ENCODE results near the gene RIMKLB. TPM values are rescaled to one million over a fixed set of nuclear protein-coding genes. Genes with fewer than 3 reads are reported as not detected.

The RIMKLB gene
- total RNA-seq, 1 experiment from 2014 or later, result 42.4 TPM

GRCh38 chr12:8828257-8829124, 130.7 kb downstream of the RIMKLB start:
- DNase-seq, result no peak
- no peaks in the 10 kb centered on the region for H3K27me3 ChIP-seq (ENCODE audit: control insufficient read depth, insufficient read depth, low read length)

GRCh38 chr12:8829125-8829518, 131.3 kb downstream of the RIMKLB start:
- H3K4me3 ChIP-seq (ENCODE audit: insufficient read depth, low read depth, low read length), result no peak overlapping the region
- DNase-seq, result no peak
- no peaks in the 10 kb centered on the region for H3K36me3 ChIP-seq (replicated peaks; ENCODE audit: control insufficient read depth, insufficient read depth, low read length)
- no peaks in the 10 kb centered on the region for H3K27me3 ChIP-seq (ENCODE audit: control insufficient read depth, insufficient read depth, low read length)

More at GRCh38 chr12:8828257-8829124, 130.7 kb downstream of the RIMKLB start:
- Histone ChIP-seq H3K36me3 (replicated peaks; ENCODE audit: control insufficient read depth, insufficient read depth, low read length) (no peaks in the 10 kb centered on the region), H3K4me3 (ENCODE audit: insufficient read depth, low read depth, low read length) (no peak overlapping the region)

GRCh38 chr12:8829621-8830020, 131.8 kb downstream of the RIMKLB start:
- Histone ChIP-seq H3K36me3 (replicated peaks; ENCODE audit: control insufficient read depth, insufficient read depth, low read length) (no peaks in the 10 kb centered on the region), H3K4me3 (ENCODE audit: insufficient read depth, low read depth, low read length) (no peak overlapping the region), H3K27me3 (ENCODE audit: control insufficient read depth, insufficient read depth, low read length) (no peaks in the 10 kb centered on the region)
- no peak for DNase-seq

- H3K36me3 ChIP-seq (replicated peaks; ENCODE audit: control insufficient read depth, insufficient read depth, low read length), result no peaks in the 10 kb centered on the region
- no peak overlapping the region for H3K4me3 ChIP-seq (ENCODE audit: insufficient read depth, low read depth, low read length)
- no peak for DNase-seq
- no peaks in the 10 kb centered on the region for H3K27me3 ChIP-seq (ENCODE audit: control insufficient read depth, insufficient read depth, low read length)
Measured at GRCh38 chr12:8831116-8831515, 133.3 kb downstream of the RIMKLB start.

GRCh38 chr12:8832500-8832899, 134.7 kb downstream of the RIMKLB start:
- no peak for DNase-seq
- Histone ChIP-seq H3K27me3 (ENCODE audit: control insufficient read depth, insufficient read depth, low read length) (no peaks in the 10 kb centered on the region), H3K36me3 (replicated peaks; ENCODE audit: control insufficient read depth, insufficient read depth, low read length) (no peaks in the 10 kb centered on the region), H3K4me3 (ENCODE audit: insufficient read depth, low read depth, low read length) (no peak overlapping the region)

Other genes with a start within 250 kb of the RIMKLB start
- 0.07 and 0.31 TPM in 2 replicates for gene CLEC6A, start 242.0 kb upstream of the RIMKLB start, total RNA-seq (2014; rRNA removed; shearing (Covaris generic))
- gene CLEC4D, start 184.5 kb upstream of the RIMKLB start, total RNA-seq (2014; rRNA removed; shearing (Covaris generic)), result 0.07 TPM in 1 of 2 replicates, not detected in the other
- gene CLEC4E, start 157.1 kb upstream of the RIMKLB start, total RNA-seq (2014; rRNA removed; shearing (Covaris generic)), result 0.07 TPM in 1 of 2 replicates, not detected in the other
- gene AICDA, start 85.1 kb upstream of the RIMKLB start, total RNA-seq (2014; rRNA removed; shearing (Covaris generic)), result not detected in 2 replicates
- 0.42 TPM in 1 of 2 replicates, not detected in the other for gene MFAP5, start 35.2 kb upstream of the RIMKLB start, total RNA-seq (2014; rRNA removed; shearing (Covaris generic))
- 3.9 and 6.1 TPM in 2 replicates for gene A2ML1, start 124.6 kb downstream of the RIMKLB start, total RNA-seq (2014; rRNA removed; shearing (Covaris generic))
- gene PHC1, start 216.5 kb downstream of the RIMKLB start, total RNA-seq (2014; rRNA removed; shearing (Covaris generic)), result 245 and 364 TPM in 2 replicates

All from H7 (cell line).